Measurements from ENCODE around the gene ABCB6.

DNA sequence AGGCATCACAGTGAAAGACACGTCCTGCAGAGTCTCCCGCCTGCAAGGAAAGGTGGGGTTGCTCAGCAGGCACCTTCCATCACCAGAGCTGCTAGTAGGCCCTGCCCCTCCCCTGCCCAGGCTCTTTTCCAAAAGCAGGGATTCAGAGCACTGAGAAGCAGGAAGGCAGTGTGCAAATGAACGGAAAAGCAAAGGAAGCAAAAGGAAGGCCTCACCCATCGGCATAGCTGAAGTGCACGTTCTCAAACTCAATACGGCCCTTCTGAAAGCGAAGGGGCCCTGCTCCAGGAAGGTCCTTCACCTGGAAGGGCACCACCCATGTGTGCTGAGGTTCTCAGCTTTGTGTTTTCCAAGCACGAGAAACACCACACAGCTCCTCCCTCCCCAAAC lies 5.7 kb downstream of the ABCB6 start:
- TF ChIP-seq, protein P1, sequence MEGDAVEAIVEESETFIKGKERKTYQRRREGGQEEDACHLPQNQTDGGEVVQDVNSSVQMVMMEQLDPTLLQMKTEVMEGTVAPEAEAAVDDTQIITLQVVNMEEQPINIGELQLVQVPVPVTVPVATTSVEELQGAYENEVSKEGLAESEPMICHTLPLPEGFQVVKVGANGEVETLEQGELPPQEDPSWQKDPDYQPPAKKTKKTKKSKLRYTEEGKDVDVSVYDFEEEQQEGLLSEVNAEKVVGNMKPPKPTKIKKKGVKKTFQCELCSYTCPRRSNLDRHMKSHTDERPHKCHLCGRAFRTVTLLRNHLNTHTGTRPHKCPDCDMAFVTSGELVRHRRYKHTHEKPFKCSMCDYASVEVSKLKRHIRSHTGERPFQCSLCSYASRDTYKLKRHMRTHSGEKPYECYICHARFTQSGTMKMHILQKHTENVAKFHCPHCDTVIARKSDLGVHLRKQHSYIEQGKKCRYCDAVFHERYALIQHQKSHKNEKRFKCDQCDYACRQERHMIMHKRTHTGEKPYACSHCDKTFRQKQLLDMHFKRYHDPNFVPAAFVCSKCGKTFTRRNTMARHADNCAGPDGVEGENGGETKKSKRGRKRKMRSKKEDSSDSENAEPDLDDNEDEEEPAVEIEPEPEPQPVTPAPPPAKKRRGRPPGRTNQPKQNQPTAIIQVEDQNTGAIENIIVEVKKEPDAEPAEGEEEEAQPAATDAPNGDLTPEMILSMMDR (IDR thresholded peaks at IDR 0.05; ENCODE audit: borderline replicate concordance, extremely low read depth, low read length, poor library complexity, severe bottlenecking): no peak
- TF ChIP-seq EZH2 (IDR thresholded peaks at IDR 0.05; ENCODE audit: borderline replicate concordance, low read depth, low read length, severe bottlenecking): no peak

Data from DND-41 (cell line).